T-helper 1 cell treated with Interleukin-12 subunit alpha and Interleukin-12 subunit beta and Interleukin-4 antibody, amounts not matched to agents 30 μg/mL and 1 μg/mL, for 36 hours (primary cell): Measurements from ENCODE around the gene AKNAD1.
"Not testable (repeated sequence)": the region's sequence is repeated elsewhere in the genome, so short reads cannot be mapped to it uniquely, and the experiment has no call there.

Experiments used
- H3K27ac Mint-ChIP-seq: one replicate; pipeline ENCODE4 v1.8.0; 2021; ENCODE audit warnings: mild to moderate bottlenecking, mixed read lengths
- H3K27me3 Mint-ChIP-seq: one replicate; pipeline ENCODE4 v1.8.0; 2021; ENCODE audit warnings: low read depth, mixed read lengths
- H3K36me3 Mint-ChIP-seq: one replicate; pipeline ENCODE4 v1.8.0; 2021; ENCODE audit warnings: low read depth, mixed read lengths
- H3K4me1 Mint-ChIP-seq: one replicate; pipeline ENCODE4 v1.8.0; 2021; ENCODE audit warnings: low read depth, mixed read lengths
- H3K4me3 Mint-ChIP-seq: one replicate; pipeline ENCODE4 v1.8.0; 2021; ENCODE audit warnings: mild to moderate bottlenecking, moderate library complexity, mixed read lengths
- H3K9me3 Mint-ChIP-seq: one replicate; pipeline ENCODE4 v1.8.0; 2021; ENCODE audit warnings: mixed read lengths

Gene AKNAD1

DNA sequence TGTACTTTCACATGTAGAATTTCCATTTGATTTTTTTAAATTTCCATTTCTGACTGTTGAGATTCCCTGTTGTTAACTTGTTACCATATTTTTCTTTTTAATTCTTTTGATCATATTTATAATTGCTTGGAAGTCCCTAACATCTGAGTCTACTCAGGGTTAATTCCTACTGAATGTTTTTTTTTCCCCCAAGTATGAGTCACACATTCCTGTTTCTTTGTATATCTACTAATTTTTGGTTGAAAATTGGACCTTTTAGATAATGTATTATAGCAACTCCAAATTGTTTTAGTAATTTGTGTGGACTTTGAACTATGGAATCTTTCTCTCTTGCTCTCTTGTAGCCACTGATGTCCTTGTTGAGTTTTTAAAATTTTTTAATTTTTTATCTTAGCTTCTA lies 55.8 kb downstream of the AKNAD1 start:
- Mint-ChIP-seq H3K4me3 (no peak overlapping the region), H3K27me3 (no peaks in the 10 kb centered on the region), H3K36me3 (peaks cover 40% of the 10 kb centered on the region), H3K4me1 (no peaks in the 10 kb centered on the region), H3K9me3 (no peaks in the 10 kb centered on the region), H3K27ac (no peak overlapping the region)

DNA sequence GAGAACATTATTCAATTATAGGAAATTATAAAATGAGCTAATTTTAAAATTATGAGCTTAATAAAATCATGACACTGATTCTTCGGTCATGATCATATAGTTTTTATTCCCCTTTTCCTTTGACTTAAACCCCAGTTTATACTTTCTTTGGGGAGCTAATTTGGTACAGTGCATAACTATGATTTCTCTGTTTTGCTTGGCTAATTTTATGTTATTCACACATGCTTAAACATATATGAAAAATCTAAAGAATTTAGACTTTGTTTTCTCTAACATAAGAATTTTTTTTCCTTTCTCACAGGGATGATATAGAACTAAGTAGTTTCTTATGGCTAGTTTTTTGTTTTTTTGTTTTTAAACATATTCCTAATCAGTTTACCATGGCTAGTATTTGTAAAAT lies 57.9 kb downstream of the AKNAD1 start:
- Mint-ChIP-seq H3K36me3 (peaks cover 39% of the 10 kb centered on the region), H3K9me3 (no peaks in the 10 kb centered on the region), H3K4me1 (no peaks in the 10 kb centered on the region), H3K4me3 (no peak overlapping the region), H3K27ac (no peak overlapping the region), H3K27me3 (no peaks in the 10 kb centered on the region)

DNA sequence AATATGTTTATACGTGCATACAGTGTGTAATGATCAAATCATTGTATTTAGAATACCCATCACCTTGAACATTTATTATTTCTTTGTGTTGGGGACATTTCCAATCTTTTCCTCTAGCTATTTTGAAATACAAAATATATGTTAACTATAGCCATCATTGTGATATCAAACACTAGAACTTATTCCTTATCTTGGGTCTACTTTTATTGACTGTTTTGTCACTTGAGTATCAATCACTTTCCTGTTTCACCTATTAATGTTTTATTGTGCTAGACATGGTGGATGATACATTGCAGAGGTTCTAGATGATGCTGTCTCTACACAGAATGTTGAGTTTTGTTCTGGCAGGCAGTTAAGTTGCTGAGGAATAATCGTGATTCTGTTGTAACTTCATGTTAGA lies 64.5 kb downstream of the AKNAD1 start:
- Mint-ChIP-seq H3K27ac (no peak overlapping the region), H3K9me3 (peaks cover 19% of the 10 kb centered on the region), H3K36me3 (peaks cover 53% of the 10 kb centered on the region), H3K4me1 (no peaks in the 10 kb centered on the region), H3K4me3 (no peak overlapping the region), H3K27me3 (no peaks in the 10 kb centered on the region)

DNA sequence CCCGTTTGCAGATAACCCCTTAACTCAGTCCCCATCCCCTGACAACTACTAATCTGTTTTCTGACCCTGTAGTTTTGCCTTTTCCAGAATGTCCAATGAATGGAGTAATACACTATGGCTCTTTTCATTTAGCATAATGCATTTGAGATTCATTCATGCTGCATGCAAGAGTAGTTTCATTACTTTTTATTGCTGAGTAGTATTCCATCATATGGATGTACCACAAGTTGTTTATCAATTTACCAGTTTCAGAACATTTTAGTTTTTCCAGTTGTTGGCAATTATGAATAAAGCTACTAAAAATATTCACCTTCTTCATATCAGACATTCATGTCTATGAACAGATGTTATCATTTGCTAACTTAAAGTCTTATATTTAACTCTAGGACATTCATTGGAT lies 65.1 kb downstream of the AKNAD1 start:
- H3K27me3 Mint-ChIP-seq, result no peaks in the 10 kb centered on the region
- H3K9me3 Mint-ChIP-seq, result peaks cover 19% of the 10 kb centered on the region
- no peak overlapping the region for H3K4me3 Mint-ChIP-seq
- no peaks in the 10 kb centered on the region for H3K4me1 Mint-ChIP-seq
- no peak overlapping the region for H3K27ac Mint-ChIP-seq
- peaks cover 56% of the 10 kb centered on the region for H3K36me3 Mint-ChIP-seq

DNA sequence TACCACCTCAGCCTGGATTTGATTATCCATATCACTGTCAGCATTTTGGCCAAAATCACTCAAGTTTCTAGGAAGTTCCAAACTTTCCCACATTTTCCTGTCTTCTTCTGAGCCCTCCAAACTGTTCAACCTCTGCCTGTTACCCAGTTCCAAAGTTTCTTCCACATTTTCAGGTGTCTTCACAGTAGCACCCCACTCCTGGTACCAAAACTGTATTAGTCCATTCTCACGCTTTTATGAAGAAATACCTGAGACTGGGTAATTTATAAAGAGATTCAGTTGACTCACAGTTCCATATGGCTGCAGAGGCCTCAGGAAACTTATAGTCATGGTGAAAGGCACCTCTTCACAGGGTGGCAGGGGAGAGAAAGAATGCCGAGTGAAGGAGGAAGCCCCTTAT lies 71.0 kb downstream of the AKNAD1 start:
- peaks cover 1% of the 10 kb centered on the region for H3K4me1 Mint-ChIP-seq
- peaks cover 64% of the 10 kb centered on the region for H3K36me3 Mint-ChIP-seq
- no peak overlapping the region for H3K27ac Mint-ChIP-seq
- no peak overlapping the region for H3K4me3 Mint-ChIP-seq
- H3K9me3 Mint-ChIP-seq, result peaks cover 27% of the 10 kb centered on the region
- H3K27me3 Mint-ChIP-seq, result no peaks in the 10 kb centered on the region

DNA sequence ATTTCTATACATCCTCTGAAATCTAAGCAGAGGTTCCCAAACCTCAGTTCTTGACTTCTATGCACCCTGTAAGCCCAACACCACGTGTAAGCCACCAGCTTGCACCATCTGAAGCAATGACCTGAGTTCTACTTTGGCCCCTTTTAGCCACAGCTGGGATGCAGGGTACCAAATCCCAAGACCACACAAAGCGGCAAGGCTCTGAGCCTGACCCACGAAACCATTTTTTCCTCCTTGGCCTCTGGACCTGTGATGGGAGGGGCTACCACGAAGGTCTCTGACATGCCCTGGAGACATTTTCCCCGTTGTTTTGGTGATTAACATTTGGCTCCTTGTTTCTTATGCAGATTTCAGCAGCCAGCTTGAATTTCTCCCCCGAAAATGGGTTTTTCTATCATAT lies 71.6 kb downstream of the AKNAD1 start:
- no peak overlapping the region for H3K4me3 Mint-ChIP-seq
- H3K4me1 Mint-ChIP-seq, result peaks cover 1% of the 10 kb centered on the region
- peaks cover 63% of the 10 kb centered on the region for H3K36me3 Mint-ChIP-seq
- no peaks in the 10 kb centered on the region for H3K27me3 Mint-ChIP-seq
- peaks cover 27% of the 10 kb centered on the region for H3K9me3 Mint-ChIP-seq
- H3K27ac Mint-ChIP-seq, result no peak overlapping the region

DNA sequence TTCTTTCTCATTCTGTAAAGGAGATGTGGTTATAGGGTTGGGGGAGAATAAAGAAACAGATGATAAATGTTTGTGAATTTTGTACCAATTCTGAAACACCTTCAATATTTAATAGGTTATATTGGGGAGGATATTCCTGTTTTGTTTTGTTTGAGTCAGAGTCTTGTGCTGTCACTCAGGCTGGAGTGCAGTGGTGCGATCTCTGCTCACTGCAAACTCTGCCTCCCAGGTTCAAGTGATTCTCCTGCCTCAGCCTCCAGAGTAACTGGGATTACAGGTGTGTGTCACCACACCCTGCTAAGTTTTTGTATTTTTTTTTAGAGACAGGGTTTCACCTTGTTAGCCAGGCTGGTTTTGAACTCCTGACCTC lies 75.3 kb downstream of the AKNAD1 start:
- Mint-ChIP-seq H3K9me3 (peaks cover 27% of the 10 kb centered on the region), H3K36me3 (peaks cover 53% of the 10 kb centered on the region)
- H3K4me1 Mint-ChIP-seq, H3K27ac Mint-ChIP-seq, H3K27me3 Mint-ChIP-seq, H3K4me3 Mint-ChIP-seq: not testable (repeated sequence)

DNA sequence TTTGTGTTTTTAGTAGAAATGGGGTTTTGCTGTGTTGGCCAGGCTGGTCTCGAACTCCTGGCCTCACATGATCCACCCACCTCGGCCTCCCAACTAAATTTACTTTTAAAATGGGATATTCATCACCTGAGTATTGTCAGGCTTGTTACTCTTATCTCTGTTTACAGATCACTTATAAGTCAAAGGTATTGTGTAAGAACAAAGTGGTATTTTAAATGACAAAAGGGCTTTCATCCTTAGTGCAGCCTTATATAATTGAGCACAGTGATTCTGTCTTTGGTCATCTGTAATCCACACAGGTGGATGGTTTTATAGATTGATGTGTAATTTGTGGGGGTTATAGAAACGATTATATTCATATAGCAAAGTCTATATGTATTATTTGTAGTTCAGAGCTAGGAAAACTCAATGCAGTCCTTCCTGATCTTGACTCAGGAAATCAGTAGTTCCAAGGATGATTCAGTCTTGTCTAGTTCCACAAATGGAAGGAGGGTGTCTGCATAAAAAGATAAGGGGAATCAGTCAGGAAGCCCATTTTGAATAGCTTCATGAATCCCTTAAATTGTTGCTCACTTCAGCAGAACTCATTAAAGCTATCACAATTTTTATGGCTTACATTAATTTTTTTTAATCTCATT lies 75.8 kb downstream of the AKNAD1 start:
- Mint-ChIP-seq H3K27ac (no peak overlapping the region), H3K4me3 (no peak overlapping the region), H3K9me3 (peaks cover 26% of the 10 kb centered on the region), H3K4me1 (peaks cover 1% of the 10 kb centered on the region), H3K27me3 (no peaks in the 10 kb centered on the region), H3K36me3 (peaks cover 51% of the 10 kb centered on the region)

DNA sequence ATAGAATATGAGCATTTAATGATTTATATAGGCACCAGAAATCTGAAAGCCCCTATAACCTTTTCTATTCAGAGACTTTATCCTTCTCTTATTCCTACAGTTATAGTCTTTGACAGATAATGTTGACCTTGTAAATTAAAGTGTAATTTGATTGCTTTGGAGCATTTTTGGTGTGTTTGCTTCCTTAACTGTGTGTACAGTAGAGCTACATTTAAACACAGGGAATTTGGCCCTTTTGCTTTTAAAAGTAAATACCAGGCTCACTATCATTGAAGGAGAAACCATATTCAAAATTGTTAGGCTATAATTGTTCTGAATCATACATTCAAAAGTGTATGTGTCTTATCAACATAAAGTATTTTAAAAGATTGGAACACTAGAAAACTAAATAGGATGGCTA lies 77.4 kb downstream of the AKNAD1 start:
- peaks cover 1% of the 10 kb centered on the region for H3K4me1 Mint-ChIP-seq
- no peaks in the 10 kb centered on the region for H3K27me3 Mint-ChIP-seq
- no peak overlapping the region for H3K4me3 Mint-ChIP-seq
- peaks cover 43% of the 10 kb centered on the region for H3K36me3 Mint-ChIP-seq
- peaks cover 11% of the 10 kb centered on the region for H3K9me3 Mint-ChIP-seq
- H3K27ac Mint-ChIP-seq, result no peak overlapping the region

DNA sequence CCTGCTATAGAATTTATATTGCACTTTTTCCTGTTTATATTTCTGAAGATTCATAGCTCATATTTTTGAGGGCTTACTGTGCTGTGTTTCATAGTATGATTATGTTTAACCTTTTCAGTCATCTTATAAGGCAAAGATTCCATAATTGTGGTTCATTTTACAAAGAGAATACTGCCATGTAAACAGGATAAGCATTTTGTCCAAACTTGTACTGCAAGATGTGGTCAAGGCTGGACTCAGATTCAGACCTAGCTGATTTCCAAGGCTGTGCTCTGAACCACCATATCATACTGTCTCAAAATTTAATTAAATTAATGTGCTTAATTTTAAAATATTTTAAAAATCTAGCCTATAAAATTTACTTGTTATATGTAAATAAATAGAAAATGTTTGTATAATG lies 79.1 kb downstream of the AKNAD1 start:
- Mint-ChIP-seq H3K4me3 (no peak overlapping the region), H3K36me3 (peaks cover 35% of the 10 kb centered on the region), H3K9me3 (no peaks in the 10 kb centered on the region), H3K4me1 (peaks cover 1% of the 10 kb centered on the region), H3K27me3 (no peaks in the 10 kb centered on the region), H3K27ac (no peak overlapping the region)

DNA sequence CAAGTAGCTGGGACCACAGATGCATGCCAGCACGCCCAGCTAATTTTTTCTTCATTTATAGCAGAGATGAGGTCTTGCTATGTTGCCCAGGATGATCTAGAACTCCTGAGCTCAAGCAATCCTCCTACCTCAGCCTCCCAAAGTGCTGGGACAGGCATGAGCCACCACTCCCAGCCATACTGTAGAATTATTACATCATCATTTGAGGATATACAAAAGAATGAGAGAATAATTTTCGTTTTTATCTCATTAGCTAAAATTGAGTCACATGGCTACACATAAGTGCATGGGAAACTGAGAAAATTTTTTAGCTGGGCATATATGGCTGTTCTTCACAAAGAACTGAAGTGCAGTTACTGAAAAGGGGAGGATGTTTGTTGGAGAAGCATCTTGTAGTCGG lies 89.2 kb downstream of the AKNAD1 start:
- Mint-ChIP-seq H3K27ac (no peak overlapping the region), H3K4me1 (peaks cover 3% of the 10 kb centered on the region), H3K27me3 (no peaks in the 10 kb centered on the region), H3K36me3 (peaks cover 22% of the 10 kb centered on the region), H3K9me3 (no peaks in the 10 kb centered on the region), H3K4me3 (no peak overlapping the region)

DNA sequence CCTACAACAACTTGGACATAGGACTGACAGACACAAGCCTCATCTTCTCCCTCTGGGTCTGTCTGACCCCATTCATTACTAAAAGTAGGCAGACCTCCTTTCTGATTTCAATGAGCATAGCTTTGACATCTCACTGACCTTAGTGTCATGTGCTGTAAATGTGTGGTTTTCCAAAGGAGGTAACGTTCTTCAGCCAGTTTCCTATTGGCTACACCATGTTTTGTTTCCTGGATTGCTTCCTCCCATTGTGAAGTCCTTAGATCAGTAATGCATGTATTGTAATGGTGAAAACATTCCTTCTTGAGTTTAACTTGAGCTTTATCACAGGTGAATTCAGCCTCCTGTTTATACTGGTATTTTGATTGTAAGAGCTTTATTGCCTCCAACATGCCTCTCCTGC lies 89.8 kb downstream of the AKNAD1 start:
- Mint-ChIP-seq H3K36me3 (peaks cover 25% of the 10 kb centered on the region), H3K27ac (no peak overlapping the region), H3K4me1 (peaks cover 3% of the 10 kb centered on the region), H3K9me3 (no peaks in the 10 kb centered on the region), H3K27me3 (no peaks in the 10 kb centered on the region), H3K4me3 (no peak overlapping the region)
